Measurements from ENCODE around the gene BNIP2. TPM values are rescaled to one million over a fixed set of nuclear protein-coding genes. Genes with fewer than 3 reads are reported as not detected.

BNIP2 gene
- total RNA-seq, 1 experiment from 2014 or later: 58.1 TPM

DNA sequence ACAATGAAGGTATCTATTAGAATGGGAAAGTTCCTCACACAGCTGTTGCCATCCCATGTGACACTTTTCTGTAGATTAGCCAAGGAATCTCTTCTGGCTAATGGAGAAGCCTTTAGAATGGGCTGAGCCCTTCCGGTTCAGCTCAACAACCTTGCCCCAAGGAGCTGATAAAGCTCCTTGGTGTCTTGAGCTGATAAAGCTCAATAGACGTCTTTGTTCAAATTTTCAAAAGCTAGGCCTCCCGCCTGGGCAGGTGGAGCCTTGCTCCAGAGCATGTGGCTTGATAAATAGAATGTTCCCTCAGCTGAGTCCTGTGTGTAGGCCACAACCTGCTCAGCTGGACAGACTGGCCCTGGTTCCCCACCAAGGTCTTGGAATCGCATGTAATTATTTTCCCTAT, 7.2 kb upstream of the BNIP2 start:
- Histone ChIP-seq H3K9me3 (ENCODE audit: low read depth, low read length, poor library complexity, severe bottlenecking) (no peaks in the 10 kb centered on the region), H3K4me3 (ENCODE audit: low read depth, low read length, poor library complexity, severe bottlenecking) (no peak overlapping the region), H3K36me3 (ENCODE audit: insufficient read depth, low read length, poor library complexity, severe bottlenecking) (no peaks in the 10 kb centered on the region), H3K27me3 (replicated peaks; ENCODE audit: insufficient read depth, low read depth, low read length, poor library complexity) (no peaks in the 10 kb centered on the region), H3K4me1 (ENCODE audit: insufficient read depth, low read length, poor library complexity, severe bottlenecking) (no peaks in the 10 kb centered on the region), H3K27ac (ENCODE audit: low read depth, low read length, poor library complexity, severe bottlenecking) (no peak overlapping the region)
- ChIA-PET CTCF (no interaction called here), POLR2A (ENCODE audit: low non-redundant PET) (no interaction called here)
- BruUV-seq (replicated peaks): no TSS peak
- no peak for TF ChIP-seq EZH2 (IDR thresholded peaks at IDR 0.05; ENCODE audit: borderline replicate concordance, low read depth, low read length, poor library complexity, severe bottlenecking)
- TF ChIP-seq CTCF (conservative IDR thresholded peaks at IDR 0.05; ENCODE audit: low read depth, low read length): no peak
- no peak for DNase-seq (ENCODE audit: low spot score)
- intact Hi-C loops (cut with micrococcal nuclease; ENCODE audit: unreplicated experiment): no loop called here

DNA sequence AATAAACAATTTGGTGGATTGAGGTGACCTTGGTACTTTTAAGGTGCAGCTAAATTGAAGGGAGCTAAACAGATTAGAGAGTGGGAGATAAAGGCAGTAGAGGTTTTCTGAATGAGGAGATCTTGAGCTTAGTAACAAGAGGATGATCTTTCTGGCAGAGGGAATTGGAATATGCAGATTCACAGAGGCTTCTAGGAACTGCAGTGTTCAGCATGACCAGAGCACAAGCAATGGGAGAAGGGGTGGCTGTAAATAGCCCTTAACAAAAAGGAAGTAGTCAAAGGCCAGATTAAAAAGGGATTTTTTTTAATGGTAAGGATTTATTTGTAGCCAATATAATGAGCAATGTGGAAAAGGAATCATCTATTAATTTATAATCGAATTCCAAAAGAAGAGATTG, 5.7 kb upstream of the BNIP2 start:
- DNase-seq (ENCODE audit: low spot score): no peak
- BruUV-seq (replicated peaks): no TSS peak
- Histone ChIP-seq H3K4me1 (ENCODE audit: insufficient read depth, low read length, poor library complexity, severe bottlenecking) (no peaks in the 10 kb centered on the region), H3K36me3 (ENCODE audit: insufficient read depth, low read length, poor library complexity, severe bottlenecking) (no peaks in the 10 kb centered on the region), H3K27ac (ENCODE audit: low read depth, low read length, poor library complexity, severe bottlenecking) (no peak overlapping the region), H3K9me3 (ENCODE audit: low read depth, low read length, poor library complexity, severe bottlenecking) (no peaks in the 10 kb centered on the region), H3K4me3 (ENCODE audit: low read depth, low read length, poor library complexity, severe bottlenecking) (no peak overlapping the region), H3K27me3 (replicated peaks; ENCODE audit: insufficient read depth, low read depth, low read length, poor library complexity) (no peaks in the 10 kb centered on the region)
- intact Hi-C loops (cut with micrococcal nuclease; ENCODE audit: unreplicated experiment): no loop called here
- ChIA-PET POLR2A (ENCODE audit: low non-redundant PET) (no interaction called here), CTCF (no interaction called here)
- TF ChIP-seq CTCF (conservative IDR thresholded peaks at IDR 0.05; ENCODE audit: low read depth, low read length): no peak
- no peak for TF ChIP-seq EZH2 (IDR thresholded peaks at IDR 0.05; ENCODE audit: borderline replicate concordance, low read depth, low read length, poor library complexity, severe bottlenecking)

- H3K27ac ChIP-seq (ENCODE audit: low read depth, low read length, poor library complexity, severe bottlenecking): no peak overlapping the region
- BruUV-seq (replicated peaks): no TSS peak
- DNase-seq (ENCODE audit: low spot score): peak; percentile 62
- TF ChIP-seq CTCF (conservative IDR thresholded peaks at IDR 0.05; ENCODE audit: low read depth, low read length): peak; percentile 71
- no peak for TF ChIP-seq EZH2 (IDR thresholded peaks at IDR 0.05; ENCODE audit: borderline replicate concordance, low read depth, low read length, poor library complexity, severe bottlenecking)
- ChIA-PET POLR2A (ENCODE audit: low non-redundant PET) (no interaction called here), CTCF (interaction anchor here (0.6 to 1.5 kb wide), 3 partner anchors 93 to 635 kb away, joined by 3 to 9 read pairs (median 4); no protein-coding TSS in a partner anchor)
- no peak overlapping the region for H3K4me3 ChIP-seq (ENCODE audit: low read depth, low read length, poor library complexity, severe bottlenecking)
- H3K36me3 ChIP-seq (ENCODE audit: insufficient read depth, low read length, poor library complexity, severe bottlenecking): no peaks in the 10 kb centered on the region
- H3K27me3 ChIP-seq (replicated peaks; ENCODE audit: insufficient read depth, low read depth, low read length, poor library complexity): no peaks in the 10 kb centered on the region
- peaks cover 13% of the 10 kb centered on the region for H3K4me1 ChIP-seq (ENCODE audit: insufficient read depth, low read length, poor library complexity, severe bottlenecking)
- intact Hi-C loops (cut with micrococcal nuclease; ENCODE audit: unreplicated experiment): loop anchor here (2.0 kb wide), 1 partner anchor 636 kb away; no protein-coding TSS in a partner anchor
- no peaks in the 10 kb centered on the region for H3K9me3 ChIP-seq (ENCODE audit: low read depth, low read length, poor library complexity, severe bottlenecking)
These were observed 2.2 kb upstream of the BNIP2 start for GRCh38 chr15:59691194-59691805.

All from A673 (cell line).